Measurements from ENCODE around the gene POU2AF1. TPM values are rescaled to one million over a fixed set of nuclear protein-coding genes. Genes with fewer than 3 reads are reported as not detected.
A peak's percentile ranks its signal among the peaks of the same experiment; 100 is the strongest.

POU2AF1 gene
- total RNA-seq, 1 experiment from 2014 or later, result not detected

DNA sequence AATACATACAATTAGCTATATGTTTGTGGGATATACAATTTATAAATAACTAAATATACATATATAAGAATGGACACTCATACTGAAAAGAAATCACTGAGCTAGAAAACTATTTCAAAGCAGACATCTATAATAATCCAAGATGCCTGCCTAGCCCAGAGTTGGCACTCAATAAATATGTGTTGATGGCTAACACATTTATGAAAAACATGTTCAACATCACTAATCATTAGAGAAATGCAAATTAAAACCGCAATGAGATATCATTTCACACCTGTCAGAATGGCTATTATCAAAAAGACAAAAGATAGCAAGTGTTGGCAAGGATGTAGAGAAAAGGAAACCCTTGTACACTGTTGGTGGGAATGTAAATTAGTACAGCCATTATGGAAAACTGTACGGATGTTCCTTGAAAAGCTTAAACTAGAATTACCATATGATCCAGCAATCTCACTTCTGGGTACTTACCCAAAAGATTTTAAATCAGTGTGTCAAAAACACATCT is 29.8 kb downstream of the POU2AF1 start:
- Histone ChIP-seq H3K36me3 (ENCODE audit: low read depth, low read length) (no peaks in the 10 kb centered on the region), H3K79me2 (ENCODE audit: low read length) (no peaks in the 10 kb centered on the region), H4K20me1 (ENCODE audit: low read length) (no peaks in the 10 kb centered on the region), H3K4me3 (ENCODE audit: low read length) (no peak overlapping the region), H3K9me3 (ENCODE audit: low read length) (no peaks in the 10 kb centered on the region), H3K4me1 (ENCODE audit: insufficient read depth, low read length) (no peaks in the 10 kb centered on the region), H3K4me2 (ENCODE audit: low read length) (no peak overlapping the region), H2AFZ (ENCODE audit: low read length) (no peak overlapping the region), H3K9ac (ENCODE audit: low read length) (no peak overlapping the region), H3K9me2 (replicated peaks; ENCODE audit: low read length) (no peaks in the 10 kb centered on the region), H3K27ac (ENCODE audit: low read length) (no peak overlapping the region), H3K27me3 (ENCODE audit: low read length) (peaks cover 61% of the 10 kb centered on the region), H3F3A (ENCODE audit: low read length, unreplicated experiment) (no peaks in the 10 kb centered on the region)
- DNase-seq (no peak), ATAC-seq (no peak)
- POLR2A ChIA-PET (ENCODE audit: unreplicated experiment), result no interaction called here
- CTCF ChIA-PET, result no interaction called here
- TF ChIP-seq CTCF (conservative IDR thresholded peaks at IDR 0.05; ENCODE audit: low read depth, low read length) (no peak), EZH2phosphoT487 (IDR thresholded peaks at IDR 0.05; ENCODE audit: borderline replicate concordance, low read length) (no peak), EZH2 (IDR thresholded peaks at IDR 0.05; ENCODE audit: low read length, unreplicated experiment) (no peak)
- intact Hi-C loops (cut with micrococcal nuclease), result no loop called here
- BruUV-seq (replicated peaks), result no TSS peak

DNA sequence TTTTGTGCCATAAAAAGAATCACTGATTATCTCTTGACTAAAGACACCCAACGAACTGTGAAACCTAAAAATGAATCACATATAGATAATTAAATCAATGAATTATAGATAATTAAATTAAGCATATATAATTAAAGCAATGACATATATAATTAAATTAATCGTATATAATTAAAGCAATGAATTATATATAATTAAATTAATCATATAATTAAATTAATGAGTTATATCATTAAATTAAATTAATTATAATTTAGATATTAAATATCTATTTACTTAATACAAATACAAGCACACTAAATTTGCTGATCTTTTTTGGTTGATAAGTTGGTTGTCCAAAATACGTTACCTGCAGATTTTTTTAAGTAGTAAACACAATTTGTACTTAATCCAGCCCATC is 30.9 kb downstream of the POU2AF1 start:
- Histone ChIP-seq H3K4me2 (ENCODE audit: low read length) (no peak overlapping the region), H3K27me3 (ENCODE audit: low read length) (peaks cover 52% of the 10 kb centered on the region), H2AFZ (ENCODE audit: low read length) (no peak overlapping the region), H3K4me3 (ENCODE audit: low read length) (no peak overlapping the region), H3K9me2 (replicated peaks; ENCODE audit: low read length) (no peaks in the 10 kb centered on the region), H3K27ac (ENCODE audit: low read length) (no peak overlapping the region), H3K9ac (ENCODE audit: low read length) (no peak overlapping the region), H3F3A (ENCODE audit: low read length, unreplicated experiment) (no peaks in the 10 kb centered on the region), H3K9me3 (ENCODE audit: low read length) (no peaks in the 10 kb centered on the region), H4K20me1 (ENCODE audit: low read length) (no peaks in the 10 kb centered on the region), H3K36me3 (ENCODE audit: low read depth, low read length) (no peaks in the 10 kb centered on the region), H3K79me2 (ENCODE audit: low read length) (no peaks in the 10 kb centered on the region), H3K4me1 (ENCODE audit: insufficient read depth, low read length) (no peaks in the 10 kb centered on the region)
- no peak for ATAC-seq
- ChIA-PET POLR2A (ENCODE audit: unreplicated experiment) (no interaction called here), CTCF (no interaction called here)
- TF ChIP-seq EZH2phosphoT487 (IDR thresholded peaks at IDR 0.05; ENCODE audit: borderline replicate concordance, low read length), result no peak
- intact Hi-C loops (cut with micrococcal nuclease), result no loop called here
- no peak for DNase-seq
- BruUV-seq (replicated peaks), result no TSS peak

DNA sequence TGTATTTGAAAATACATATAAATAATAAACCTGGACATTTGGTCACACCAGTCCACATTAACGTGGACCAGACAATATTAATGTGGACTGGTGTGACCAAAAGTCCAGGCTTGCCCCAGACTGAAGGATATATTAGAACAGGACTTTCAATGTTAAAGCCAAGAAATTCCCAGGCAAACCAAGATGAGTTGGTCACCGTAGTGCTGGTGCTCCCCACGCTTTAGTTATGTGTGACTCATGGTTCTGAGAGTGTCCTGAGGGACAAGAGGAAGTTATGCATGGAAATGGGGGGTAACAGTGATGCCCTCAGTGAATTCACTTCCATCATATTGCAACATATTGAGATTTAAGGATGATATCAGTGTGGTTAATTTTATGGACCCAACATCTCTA is 31.4 kb downstream of the POU2AF1 start:
- ATAC-seq (no peak), DNase-seq (peak; percentile 15)
- H3K4me3 ChIP-seq (ENCODE audit: low read length), result no peak overlapping the region
- TF ChIP-seq EZH2 (IDR thresholded peaks at IDR 0.05; ENCODE audit: low read length, unreplicated experiment) (no peak), CTCF (conservative IDR thresholded peaks at IDR 0.05; ENCODE audit: low read depth, low read length) (no peak), EZH2phosphoT487 (IDR thresholded peaks at IDR 0.05; ENCODE audit: borderline replicate concordance, low read length) (no peak)
- BruUV-seq (replicated peaks), result no TSS peak
- no peaks in the 10 kb centered on the region for H3K36me3 ChIP-seq (ENCODE audit: low read depth, low read length)
- H3F3A ChIP-seq (ENCODE audit: low read length, unreplicated experiment), result no peaks in the 10 kb centered on the region
- H3K9me3 ChIP-seq (ENCODE audit: low read length), result no peaks in the 10 kb centered on the region
- H3K4me1 ChIP-seq (ENCODE audit: insufficient read depth, low read length), result no peaks in the 10 kb centered on the region
- no peaks in the 10 kb centered on the region for H3K9me2 ChIP-seq (replicated peaks; ENCODE audit: low read length)
- H3K27ac ChIP-seq (ENCODE audit: low read length), result no peak overlapping the region
- ChIA-PET POLR2A (ENCODE audit: unreplicated experiment) (no interaction called here), CTCF (no interaction called here)
- no peaks in the 10 kb centered on the region for H4K20me1 ChIP-seq (ENCODE audit: low read length)
- H2AFZ ChIP-seq (ENCODE audit: low read length), result no peak overlapping the region
- H3K27me3 ChIP-seq (ENCODE audit: low read length), result peaks cover 51% of the 10 kb centered on the region
- no peak overlapping the region for H3K9ac ChIP-seq (ENCODE audit: low read length)
- H3K4me2 ChIP-seq (ENCODE audit: low read length), result no peak overlapping the region
- intact Hi-C loops (cut with micrococcal nuclease), result no loop called here
- H3K79me2 ChIP-seq (ENCODE audit: low read length), result no peaks in the 10 kb centered on the region

All from PC-3 (cell line).